ENCODE results near the gene RPL32.
"Not testable (repeated sequence)": the region's sequence is repeated elsewhere in the genome, so short reads cannot be mapped to it uniquely, and the experiment has no call there.

The RPL32 gene

GRCh38 chr3:12841149-12841969 lies at the start of gene RPL32:
RPL32 (minus strand) TSS chr3:12841565; CDS start chr3:12840237, 1,328 bp downstream.
- peak; percentile 98 for DNase-seq

- no peak for DNase-seq
Measured at GRCh38 chr3:12890610-12891390, 49.4 kb upstream of the RPL32 start.

- DNase-seq = no peak
Measured at GRCh38 chr3:12886736-12887135, 45.4 kb upstream of the RPL32 start.

GRCh38 chr3:12886106-12886679 lies 44.8 kb upstream of the RPL32 start:
- DNase-seq = no peak

- no peak for DNase-seq
Measured at GRCh38 chr3:12885583-12885930, 44.2 kb upstream of the RPL32 start.

GRCh38 chr3:12884790-12885582 lies 43.6 kb upstream of the RPL32 start:
- DNase-seq = no peak

GRCh38 chr3:12884186-12884680 lies 42.9 kb upstream of the RPL32 start:
- no peak for DNase-seq

- no peak for DNase-seq
Measured at GRCh38 chr3:12882336-12883310, 41.3 kb upstream of the RPL32 start.

GRCh38 chr3:12881858-12882257 lies 40.5 kb upstream of the RPL32 start:
- not testable (repeated sequence) for DNase-seq

GRCh38 chr3:12879191-12879815 lies 37.9 kb upstream of the RPL32 start:
- no peak for DNase-seq

GRCh38 chr3:12878758-12879157 lies 37.4 kb upstream of the RPL32 start:
- DNase-seq = not testable (repeated sequence)

GRCh38 chr3:12878141-12878574 lies 36.8 kb upstream of the RPL32 start:
- no peak for DNase-seq

- no peak for DNase-seq
Measured at GRCh38 chr3:12877040-12877439, 35.7 kb upstream of the RPL32 start.

GRCh38 chr3:12875857-12876836 lies 34.8 kb upstream of the RPL32 start:
- no peak for DNase-seq

- no peak for DNase-seq
Measured at GRCh38 chr3:12871404-12871983, 30.1 kb upstream of the RPL32 start.

GRCh38 chr3:12870942-12871341 lies 29.6 kb upstream of the RPL32 start:
- no peak for DNase-seq

- DNase-seq = peak; percentile 7
Measured at GRCh38 chr3:12869035-12869621, 27.8 kb upstream of the RPL32 start.

All from NCI-H2227 treated with DMSO at 0.1 percent for 48 hours (cell line).